MM.1S (cell line): ENCODE measurements around the gene TMEM260.

Experiments used
- DNase-seq: peaks from one replicate; pipeline ENCODE4 v3.0.0-alpha.2; 2015
- H2AFZ ChIP-seq: fragments of 300-600 bp; sonication (generic); 2 replicates; pipeline ENCODE4 v1.6.0; 2016; ENCODE audit warnings: antibody characterized with exemption, low read length
- H3F3A ChIP-seq: fragments of 300-600 bp; sonication (generic); 2 replicates; pipeline ENCODE4 v1.6.1; 2016; ENCODE audit warnings: mild to moderate bottlenecking, antibody characterized with exemption, low read length, moderate library complexity, mixed read lengths; ENCODE audit not compliant: insufficient read depth
- H3K27ac ChIP-seq: fragments of 300-600 bp; sonication (generic); 2 replicates; pipeline ENCODE4 v1.5.1; 2016; ENCODE audit warnings: mild to moderate bottlenecking, low read length
- H3K27me3 ChIP-seq: fragments of 300-600 bp; sonication (generic); replicated peaks from 2 replicates; pipeline ENCODE4 v1.6.0; 2016; ENCODE audit warnings: low read length; ENCODE audit not compliant: insufficient read depth
- H3K36me3 ChIP-seq: fragments of 300-600 bp; sonication (generic); replicated peaks from 2 replicates; pipeline ENCODE4 v1.6.1; 2016; ENCODE audit warnings: mild to moderate bottlenecking, low read length, mixed read lengths; ENCODE audit not compliant: insufficient read depth
- H3K4me1 ChIP-seq: fragments of 300-600 bp; sonication (generic); 2 replicates; pipeline ENCODE4 v1.6.1; 2016; ENCODE audit warnings: low read length, mixed read lengths
- H3K4me2 ChIP-seq: fragments of 300-600 bp; sonication (generic); 2 replicates; pipeline ENCODE4 v1.6.0; 2016; ENCODE audit warnings: low read depth, low read length
- H3K4me3 ChIP-seq: fragments of 300-600 bp; sonication (generic); 2 replicates; pipeline ENCODE4 v1.5.1; 2016; ENCODE audit warnings: low read length, mixed read lengths
- H3K79me2 ChIP-seq: fragments of 300-600 bp; sonication (generic); 2 replicates; pipeline ENCODE4 v1.6.1; 2016; ENCODE audit warnings: mixed run types, low read length, mixed read lengths
- H3K9ac ChIP-seq: fragments of 300-600 bp; sonication (generic); 2 replicates; pipeline ENCODE4 v1.6.1; 2016; ENCODE audit warnings: low read length, mixed read lengths
- H3K9me2 ChIP-seq: fragments of 300-600 bp; sonication (generic); replicated peaks from 2 replicates; pipeline ENCODE4 v1.6.1; 2016; ENCODE audit warnings: mild to moderate bottlenecking, low read length, mixed read lengths; ENCODE audit not compliant: insufficient read depth
- H3K9me3 ChIP-seq: fragments of 300-600 bp; sonication (generic); replicated peaks from 2 replicates; pipeline ENCODE4 v1.6.1; 2016; ENCODE audit warnings: mild to moderate bottlenecking, low read length, mixed read lengths; ENCODE audit not compliant: insufficient read depth
- H4K20me1 ChIP-seq: fragments of 300-600 bp; sonication (generic); 2 replicates; pipeline ENCODE4 v1.6.1; 2016; ENCODE audit warnings: mild to moderate bottlenecking, low read length, moderate library complexity, mixed read lengths; ENCODE audit not compliant: insufficient read depth
- EZH2 ChIP-seq: fragments of 300-600 bp; sonication (generic); optimal IDR thresholded peaks from 2 replicates; pipeline ENCODE3; 2017; ENCODE audit warnings: low read depth, mild to moderate bottlenecking, antibody characterized with exemption, low read length, mixed read lengths
- EZH2phosphoT487 ChIP-seq: fragments of 300-600 bp; sonication (generic); IDR thresholded peaks from 2 replicates; pipeline ENCODE4 v1.6.1; 2018; ENCODE audit warnings: antibody characterized with exemption, low read length
- TF ChIP-seq, protein P1 (sequence below): fragments of 300-600 bp; sonication (generic); IDR thresholded peaks from 2 replicates; pipeline ENCODE4 v1.5.1; 2016; ENCODE audit warnings: antibody characterized with exemption, low read length, mixed read lengths

The TMEM260 gene

DNA sequence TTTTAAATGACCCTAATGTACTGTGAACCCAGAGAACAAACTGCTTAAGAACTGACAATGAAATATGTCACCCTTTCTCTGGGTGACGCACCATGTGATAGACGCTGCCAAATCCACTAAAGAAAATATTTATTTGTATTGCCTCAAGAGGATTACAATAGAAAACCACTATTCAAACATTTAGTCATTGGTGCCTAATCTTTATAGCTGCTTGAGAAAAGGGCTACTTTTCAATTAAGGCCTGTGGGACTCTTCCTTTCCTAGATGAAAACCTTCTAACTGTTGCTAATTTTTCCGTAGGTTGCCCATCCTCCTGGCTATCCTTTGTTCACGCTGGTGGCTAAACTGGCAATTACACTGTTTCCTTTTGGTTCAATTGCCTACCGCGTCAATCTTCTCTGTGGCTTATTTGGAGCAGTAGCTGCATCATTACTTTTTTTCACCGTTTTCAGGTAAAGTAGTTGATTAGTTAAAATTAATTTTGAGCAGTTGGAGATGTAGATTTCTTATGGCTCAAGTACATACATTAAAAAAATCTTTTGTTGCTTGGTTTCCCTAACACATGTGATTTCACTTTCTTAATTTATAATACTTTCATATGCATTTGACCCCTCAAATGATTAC is 6.0 kb downstream of the TMEM260 start:
- no peak overlapping the region for H3K4me2 ChIP-seq
- no peaks in the 10 kb centered on the region for H3K9me3 ChIP-seq
- DNase-seq, result no peak
- peaks cover 28% of the 10 kb centered on the region for H3K79me2 ChIP-seq
- no peak overlapping the region for H3K4me3 ChIP-seq
- no peaks in the 10 kb centered on the region for H3K4me1 ChIP-seq
- H4K20me1 ChIP-seq, result no peaks in the 10 kb centered on the region
- no peaks in the 10 kb centered on the region for H3K9me2 ChIP-seq
- H2AFZ ChIP-seq, result no peak overlapping the region
- no peaks in the 10 kb centered on the region for H3F3A ChIP-seq
- no peaks in the 10 kb centered on the region for H3K36me3 ChIP-seq
- H3K27me3 ChIP-seq, result no peaks in the 10 kb centered on the region
- H3K27ac ChIP-seq, result no peak overlapping the region
- no peak for TF ChIP-seq EZH2phosphoT487
- TF ChIP-seq, protein P1, sequence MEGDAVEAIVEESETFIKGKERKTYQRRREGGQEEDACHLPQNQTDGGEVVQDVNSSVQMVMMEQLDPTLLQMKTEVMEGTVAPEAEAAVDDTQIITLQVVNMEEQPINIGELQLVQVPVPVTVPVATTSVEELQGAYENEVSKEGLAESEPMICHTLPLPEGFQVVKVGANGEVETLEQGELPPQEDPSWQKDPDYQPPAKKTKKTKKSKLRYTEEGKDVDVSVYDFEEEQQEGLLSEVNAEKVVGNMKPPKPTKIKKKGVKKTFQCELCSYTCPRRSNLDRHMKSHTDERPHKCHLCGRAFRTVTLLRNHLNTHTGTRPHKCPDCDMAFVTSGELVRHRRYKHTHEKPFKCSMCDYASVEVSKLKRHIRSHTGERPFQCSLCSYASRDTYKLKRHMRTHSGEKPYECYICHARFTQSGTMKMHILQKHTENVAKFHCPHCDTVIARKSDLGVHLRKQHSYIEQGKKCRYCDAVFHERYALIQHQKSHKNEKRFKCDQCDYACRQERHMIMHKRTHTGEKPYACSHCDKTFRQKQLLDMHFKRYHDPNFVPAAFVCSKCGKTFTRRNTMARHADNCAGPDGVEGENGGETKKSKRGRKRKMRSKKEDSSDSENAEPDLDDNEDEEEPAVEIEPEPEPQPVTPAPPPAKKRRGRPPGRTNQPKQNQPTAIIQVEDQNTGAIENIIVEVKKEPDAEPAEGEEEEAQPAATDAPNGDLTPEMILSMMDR, result no peak
- no peak for TF ChIP-seq EZH2
- H3K9ac ChIP-seq, result no peak overlapping the region

DNA sequence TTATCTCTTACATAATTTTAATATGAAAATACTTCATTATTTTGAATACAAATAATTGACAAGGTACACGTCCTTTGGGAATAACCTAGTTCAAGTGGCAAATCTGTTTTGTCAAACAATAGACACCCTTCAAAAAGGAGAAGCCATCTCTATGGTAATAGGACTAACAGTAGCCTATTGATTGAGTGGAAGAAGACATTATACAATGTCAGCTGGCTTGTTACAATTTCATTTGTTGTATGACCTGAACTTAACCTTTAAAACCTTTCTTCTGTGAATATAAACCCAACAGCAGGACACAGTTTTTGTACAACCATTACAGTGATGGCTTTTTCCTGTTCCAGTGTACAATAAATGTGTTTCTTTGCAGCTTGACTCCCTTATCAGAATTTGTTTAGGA is 8.1 kb downstream of the TMEM260 start:
- Histone ChIP-seq H3K36me3 (no peaks in the 10 kb centered on the region), H3K4me2 (no peak overlapping the region), H3K9ac (no peak overlapping the region), H2AFZ (no peak overlapping the region), H3K4me3 (no peak overlapping the region), H3K27ac (no peak overlapping the region), H3K4me1 (no peaks in the 10 kb centered on the region), H3F3A (no peaks in the 10 kb centered on the region), H3K27me3 (no peaks in the 10 kb centered on the region), H3K9me3 (no peaks in the 10 kb centered on the region), H3K9me2 (no peaks in the 10 kb centered on the region), H4K20me1 (no peaks in the 10 kb centered on the region), H3K79me2 (peaks cover 7% of the 10 kb centered on the region; the same call in 1 of the 2 replicates)
- DNase-seq, result no peak
- TF ChIP-seq EZH2phosphoT487 (no peak), EZH2 (no peak)
- TF ChIP-seq, protein P1, result no peak

DNA sequence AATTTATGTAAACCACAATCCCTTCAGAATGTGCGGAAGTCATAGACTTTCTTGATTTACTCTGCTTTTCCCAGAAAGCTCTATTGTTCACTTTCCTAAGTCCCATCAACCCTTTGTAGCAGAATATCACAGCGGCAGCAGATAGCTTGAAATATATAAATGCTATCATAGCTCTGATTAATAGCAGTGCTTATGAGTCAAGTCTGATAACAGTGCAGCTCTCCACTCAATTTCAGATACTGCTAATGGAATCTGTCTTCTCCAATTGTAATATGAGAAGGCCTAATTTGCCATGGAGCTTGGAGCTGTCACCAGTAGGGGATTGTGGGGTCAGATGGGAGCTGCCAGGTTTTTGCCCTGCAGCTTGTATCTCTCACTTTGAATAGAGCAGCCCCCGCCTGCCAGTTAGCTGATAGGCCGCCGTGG is 10.9 kb downstream of the TMEM260 start:
- Histone ChIP-seq H3K27me3 (no peaks in the 10 kb centered on the region), H3K9me2 (no peaks in the 10 kb centered on the region), H3K4me1 (no peaks in the 10 kb centered on the region), H2AFZ (no peak overlapping the region), H3K9ac (no peak overlapping the region), H3K79me2 (no peaks in the 10 kb centered on the region), H3K4me3 (no peak overlapping the region), H3K9me3 (no peaks in the 10 kb centered on the region), H3K27ac (no peak overlapping the region), H4K20me1 (no peaks in the 10 kb centered on the region), H3K36me3 (no peaks in the 10 kb centered on the region), H3F3A (no peaks in the 10 kb centered on the region), H3K4me2 (no peak overlapping the region)
- DNase-seq, result no peak
- TF ChIP-seq, protein P1, result no peak
- TF ChIP-seq EZH2phosphoT487 (no peak), EZH2 (no peak)
